Epithelial cell of proximal tubule (primary cell): ENCODE measurements around the gene PPP1R16B. TPM values are rescaled to one million over a fixed set of nuclear protein-coding genes. Genes with fewer than 3 reads are reported as not detected.

ENCODE experiments used
- DNase-seq: peaks from one replicate; pipeline ENCODE4 v3.0.0-alpha.2; 2011; ENCODE audit warnings: low read depth
- H3K4me3 ChIP-seq: 2 replicates; pipeline ENCODE4 v1.5.1; 2011; ENCODE audit warnings: low read depth, mild to moderate bottlenecking, low read length
- total RNA-seq: library from RNA; depleted of rRNA; stranded (reverse); fragments of >200 nt; gene quantifications from 2 replicates; pipeline ENCODE4 v1.2.3, GENCODE V29; 2015
- TF ChIP-seq, protein P1 (sequence below): conservative IDR thresholded peaks from 2 replicates; pipeline ENCODE4 v1.5.1; 2012; ENCODE audit warnings: low read depth, mild to moderate bottlenecking, low read length

The PPP1R16B gene
- total RNA-seq, 1 donor from 2014 or later = not detected

DNA sequence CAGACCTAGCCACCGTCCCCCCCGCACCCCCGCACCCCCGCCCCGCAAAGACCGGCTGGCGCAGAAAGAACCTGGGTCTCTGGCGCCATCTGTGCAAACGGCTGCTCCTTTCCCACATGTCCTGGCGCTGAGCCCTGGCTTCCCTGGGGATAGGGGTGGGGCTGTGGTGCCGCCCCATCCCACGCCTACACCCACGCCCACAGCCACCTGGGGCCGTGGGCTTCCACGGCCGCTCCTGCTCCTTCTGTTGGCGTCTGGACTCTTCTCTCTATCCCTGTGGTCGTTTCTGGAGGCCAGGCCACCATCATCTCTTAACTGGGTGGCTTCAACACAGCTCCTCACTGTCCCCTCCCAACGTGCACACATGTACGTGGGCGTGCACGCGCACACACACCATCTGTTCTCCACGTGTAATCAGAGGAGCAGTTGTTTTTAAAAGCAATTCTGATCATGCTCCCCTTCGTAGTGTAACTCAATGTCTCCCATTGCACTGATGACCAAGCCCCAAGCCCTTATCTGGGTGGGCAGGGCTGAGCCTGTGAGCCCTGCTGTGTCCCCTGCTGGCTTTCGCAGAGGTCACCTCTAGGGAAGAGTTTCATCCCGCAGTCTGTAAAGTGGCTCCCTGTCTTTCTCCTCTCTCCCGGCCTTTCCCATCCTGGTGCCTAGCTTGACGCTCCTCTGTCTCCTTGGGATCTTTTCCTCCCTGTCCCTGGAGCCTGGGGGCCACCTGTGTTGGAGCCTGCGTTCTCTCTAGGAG, 88.8 kb downstream of the PPP1R16B start:
- no peak for DNase-seq
- no peak overlapping the region for H3K4me3 ChIP-seq
- TF ChIP-seq, protein P1, sequence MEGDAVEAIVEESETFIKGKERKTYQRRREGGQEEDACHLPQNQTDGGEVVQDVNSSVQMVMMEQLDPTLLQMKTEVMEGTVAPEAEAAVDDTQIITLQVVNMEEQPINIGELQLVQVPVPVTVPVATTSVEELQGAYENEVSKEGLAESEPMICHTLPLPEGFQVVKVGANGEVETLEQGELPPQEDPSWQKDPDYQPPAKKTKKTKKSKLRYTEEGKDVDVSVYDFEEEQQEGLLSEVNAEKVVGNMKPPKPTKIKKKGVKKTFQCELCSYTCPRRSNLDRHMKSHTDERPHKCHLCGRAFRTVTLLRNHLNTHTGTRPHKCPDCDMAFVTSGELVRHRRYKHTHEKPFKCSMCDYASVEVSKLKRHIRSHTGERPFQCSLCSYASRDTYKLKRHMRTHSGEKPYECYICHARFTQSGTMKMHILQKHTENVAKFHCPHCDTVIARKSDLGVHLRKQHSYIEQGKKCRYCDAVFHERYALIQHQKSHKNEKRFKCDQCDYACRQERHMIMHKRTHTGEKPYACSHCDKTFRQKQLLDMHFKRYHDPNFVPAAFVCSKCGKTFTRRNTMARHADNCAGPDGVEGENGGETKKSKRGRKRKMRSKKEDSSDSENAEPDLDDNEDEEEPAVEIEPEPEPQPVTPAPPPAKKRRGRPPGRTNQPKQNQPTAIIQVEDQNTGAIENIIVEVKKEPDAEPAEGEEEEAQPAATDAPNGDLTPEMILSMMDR = no peak

DNA sequence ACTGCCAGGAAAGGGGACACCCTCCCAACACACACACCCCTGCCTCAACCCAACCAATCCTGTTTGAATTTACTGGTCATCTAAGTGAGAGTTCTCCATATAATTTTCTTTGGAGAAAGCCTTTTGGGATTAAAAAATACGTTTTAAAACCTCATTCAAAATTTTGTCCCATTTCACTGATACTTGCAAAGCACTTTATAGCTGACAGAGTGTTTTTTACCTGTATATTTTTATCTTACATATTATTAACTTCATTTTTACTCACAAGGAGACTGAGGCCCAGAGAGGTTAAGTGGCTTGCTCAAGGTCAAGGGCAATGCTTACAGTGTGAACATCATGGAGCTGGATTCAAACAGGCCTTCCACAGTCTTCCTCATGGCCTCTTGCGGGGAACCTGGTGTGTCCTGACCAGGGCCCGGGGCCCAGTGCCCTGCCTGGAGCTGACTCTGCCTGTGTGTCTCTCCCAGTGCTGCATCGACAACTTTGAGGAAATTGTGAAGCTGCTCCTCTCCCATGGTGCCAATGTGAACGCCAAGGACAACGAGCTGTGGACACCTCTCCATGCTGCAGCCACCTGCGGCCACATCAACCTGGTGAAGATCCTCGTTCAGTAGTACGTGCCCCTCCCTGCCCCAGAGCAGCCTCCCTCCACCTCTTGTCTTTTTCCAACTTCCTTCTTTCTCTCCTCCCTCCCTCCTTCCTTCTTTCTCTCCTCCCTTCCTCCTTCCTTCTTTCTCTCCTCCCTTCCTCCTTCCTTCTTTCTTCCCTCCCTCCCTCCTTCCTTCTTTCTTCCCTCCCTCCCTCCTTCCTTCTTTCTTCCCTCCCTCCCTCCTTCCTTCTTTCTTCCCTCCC, 89.8 kb downstream of the PPP1R16B start:
- no peak overlapping the region for H3K4me3 ChIP-seq
- TF ChIP-seq, protein P1 = no peak
- no peak for DNase-seq

DNA sequence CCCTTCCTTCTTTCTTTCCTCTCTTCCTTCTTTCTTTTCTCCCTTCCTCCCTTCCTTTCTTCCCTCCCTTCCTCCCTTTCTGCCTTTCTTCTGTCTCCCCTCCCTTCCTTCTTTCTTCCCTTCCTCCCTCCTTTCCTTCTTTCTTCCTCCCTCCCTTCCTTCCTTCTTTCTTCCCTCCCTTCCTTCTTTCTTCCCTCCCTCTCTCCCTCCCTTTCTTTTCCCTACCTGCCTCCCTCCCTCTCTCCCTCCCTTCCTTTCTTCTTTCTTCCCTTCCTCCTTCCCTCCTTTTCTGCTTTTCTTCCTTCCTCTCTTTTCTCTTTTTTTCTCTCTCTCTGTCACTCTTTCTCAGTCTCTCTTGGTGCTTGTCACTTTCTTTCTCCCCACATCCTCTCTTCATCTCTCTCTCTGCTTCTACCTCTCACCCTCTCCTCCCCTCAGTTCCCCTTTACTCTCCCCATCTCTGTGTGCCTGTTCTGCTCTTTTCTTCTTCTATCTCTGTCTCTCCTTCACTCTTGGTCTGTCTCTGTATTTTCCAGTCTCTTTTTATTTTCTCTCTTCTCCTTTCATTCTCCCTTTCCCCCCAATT, 90.6 kb downstream of the PPP1R16B start:
- TF ChIP-seq, protein P1 = no peak
- DNase-seq = no peak
- H3K4me3 ChIP-seq = no peak overlapping the region

DNA sequence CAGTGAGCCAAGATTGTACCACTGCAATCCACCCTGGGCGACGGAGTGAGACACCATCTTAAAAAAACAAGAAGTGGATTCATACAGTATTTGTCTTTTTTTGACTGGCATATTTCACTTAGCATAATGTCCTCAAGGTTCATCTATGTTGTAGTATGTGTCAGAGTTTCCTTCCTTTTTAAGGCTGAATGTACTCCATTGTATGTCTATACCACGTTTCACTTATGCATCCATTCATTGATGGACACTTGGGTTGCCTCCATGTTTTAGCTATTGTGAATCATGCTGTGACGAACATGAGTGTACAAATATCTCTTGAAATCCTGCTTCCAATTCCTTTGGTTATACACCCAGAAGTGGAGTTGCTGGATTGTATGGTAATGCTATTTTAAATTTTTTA, 91.8 kb downstream of the PPP1R16B start:
- H3K4me3 ChIP-seq = no peak overlapping the region
- TF ChIP-seq, protein P1 = no peak
- no peak for DNase-seq

DNA sequence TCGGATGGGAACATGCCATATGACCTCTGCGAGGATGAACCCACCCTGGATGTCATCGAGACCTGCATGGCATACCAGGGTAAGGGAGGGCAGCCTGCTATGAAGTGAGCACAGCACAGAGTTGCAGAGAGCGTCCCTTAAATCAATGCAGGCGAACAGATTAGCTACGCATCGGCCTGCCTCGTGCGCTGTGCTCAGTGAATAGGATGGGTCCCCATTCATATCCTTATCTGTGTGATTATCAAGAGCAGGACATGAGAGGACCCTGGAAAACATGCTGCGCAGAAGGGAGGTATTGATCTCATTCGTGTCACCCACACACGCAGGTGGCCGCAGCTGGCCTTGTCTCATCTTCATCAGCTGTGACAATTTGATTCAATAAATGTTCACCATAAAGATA, 95.1 kb downstream of the PPP1R16B start:
- DNase-seq = no peak
- TF ChIP-seq, protein P1 = no peak
- H3K4me3 ChIP-seq = no peak overlapping the region

DNA sequence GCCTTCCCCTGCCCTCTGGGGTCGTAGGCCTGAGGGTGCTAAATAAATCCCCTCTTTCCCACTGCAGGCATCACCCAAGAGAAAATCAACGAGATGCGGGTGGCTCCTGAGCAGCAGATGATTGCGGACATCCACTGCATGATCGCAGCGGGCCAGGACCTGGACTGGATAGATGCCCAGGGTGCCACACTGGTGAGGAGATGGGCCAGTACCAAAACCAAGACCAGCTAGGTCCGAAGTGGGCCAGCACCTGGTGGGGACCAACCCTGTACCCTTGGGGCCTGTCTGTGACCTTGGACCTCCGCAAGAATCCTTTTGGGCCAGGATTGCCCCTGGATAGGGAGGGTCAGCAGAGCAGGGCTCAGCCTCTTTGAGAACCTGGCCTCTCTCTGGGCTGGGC, 97.1 kb downstream of the PPP1R16B start:
- DNase-seq = no peak
- no peak overlapping the region for H3K4me3 ChIP-seq
- TF ChIP-seq, protein P1 = no peak
